B cell (primary cell): ENCODE measurements around the gene COLEC12. TPM values are rescaled to one million over a fixed set of nuclear protein-coding genes. Genes with fewer than 3 reads are reported as not detected.

Source experiments
- ATAC-seq: fragments of 200-7000 bp; cut with Tn5 transposase; one replicate; pipeline ENCODE4 v1.10.0; 2021; ENCODE audit warnings: low read depth, mild to moderate bottlenecking, moderate number of reproducible peaks, moderate library complexity
- CTCF ChIA-PET: fragments of 350-600 bp; sonication (Branson Sonifier 250); formaldehyde crosslinking; loops from one replicate; lab custom pipeline; 2021; ENCODE audit warnings: antibody characterized with exemption, inconsistent platforms; lab: Charles Lee
- POLR2A ChIA-PET: fragments of 350-600 bp; sonication (Branson Sonifier 250); formaldehyde crosslinking; loops from one replicate; lab custom pipeline; 2021; ENCODE audit warnings: antibody characterized with exemption; lab: Charles Lee
- DNase-seq: peaks from one replicate; pipeline ENCODE4 v3.0.0; 2013
- H2AFZ ChIP-seq: 2 replicates; pipeline ENCODE4 v1.6.1; 2012; ENCODE audit warnings: mild to moderate bottlenecking, low read depth, low read length; ENCODE audit not compliant: insufficient read depth, poor library complexity, severe bottlenecking
- H3K27ac ChIP-seq, 2 donors: 1 replicate in 1 of 2; 2 replicates in 1 of 2; pipeline ENCODE4 v1.5.1; 2012 to 2013; ENCODE audit warnings: low read length in 2 of 2, mild to moderate bottlenecking in 2 of 2, moderate library complexity in 1 of 2
- H3K27me3 ChIP-seq, 4 experiments: fragments of 200-600 bp in 1 of 4; sonication (generic) in 1 of 4; replicated peaks in 1 of 4; 1 replicate in 2 of 4; 2 replicates in 2 of 4; pipeline versions ENCODE4 v1.6.1 to v1.7.0; 2013 to 2016; ENCODE audit warnings: low read length in 3 of 4, mild to moderate bottlenecking in 2 of 4, mixed read lengths in 1 of 4, moderate library complexity in 1 of 4; ENCODE audit not compliant: insufficient read depth in 4 of 4, control insufficient read depth in 3 of 4; ENCODE audit errors: control extremely low read depth in 1 of 4
- H3K36me3 ChIP-seq, 2 experiments: replicated peaks in 1 of 2; 1 replicate in 1 of 2; 2 replicates in 1 of 2; pipeline versions ENCODE4 v1.6.1 to v1.7.1; 2013; ENCODE audit warnings: low read length in 1 of 2; ENCODE audit not compliant: insufficient read depth in 2 of 2, control insufficient read depth in 1 of 2; ENCODE audit errors: control extremely low read depth in 1 of 2, extremely low read depth in 1 of 2
- H3K4me1 ChIP-seq, 2 donors: fragments of 200-600 bp in 1 of 2; sonication (generic) in 1 of 2; 1 replicate in 1 of 2; 2 replicates in 1 of 2; pipeline versions ENCODE4 v1.5.1 to v1.6.1; 2013 to 2017; ENCODE audit warnings: low read length in 2 of 2; ENCODE audit not compliant: control insufficient read depth in 2 of 2, insufficient read depth in 2 of 2
- H3K4me2 ChIP-seq: replicated peaks from 2 replicates; pipeline ENCODE3; 2012; ENCODE audit warnings: mild to moderate bottlenecking, low read depth, low read length; ENCODE audit not compliant: poor library complexity, severe bottlenecking
- H3K4me3 ChIP-seq, 5 experiments: fragments of 200-600 bp in 1 of 5; sonication (generic) in 1 of 5; 1 replicate in 3 of 5; 2 replicates in 2 of 5; pipeline versions ENCODE4 v1.5.1 to v1.7.0; 2011 to 2016; ENCODE audit warnings: low read length in 4 of 5, mild to moderate bottlenecking in 4 of 5, low read depth in 2 of 5, control low read depth in 1 of 5, moderate library complexity in 1 of 5; ENCODE audit not compliant: insufficient read depth in 1 of 5; ENCODE audit errors: control extremely low read depth in 1 of 5, extremely low read depth in 1 of 5
- H3K79me2 ChIP-seq: fragments of 200-600 bp; sonication (generic); one replicate; pipeline ENCODE4 v1.6.0; 2016; ENCODE audit warnings: low read length; ENCODE audit not compliant: control insufficient read depth, insufficient read depth
- H3K9ac ChIP-seq: fragments of 200-600 bp; sonication (generic); 2 replicates; pipeline ENCODE4 v1.6.1; 2017; ENCODE audit warnings: mild to moderate bottlenecking, low read length, moderate library complexity
- H3K9me3 ChIP-seq, 3 donors: one replicate each; pipeline versions ENCODE4 v1.6.1 to v1.7.1; 2013; ENCODE audit warnings: low read length in 2 of 3; ENCODE audit not compliant: control insufficient read depth in 2 of 3, insufficient read depth in 1 of 3; ENCODE audit errors: control extremely low read depth in 1 of 3
- H4K20me1 ChIP-seq: 2 replicates; pipeline ENCODE4 v1.6.0; 2012; ENCODE audit warnings: mild to moderate bottlenecking, low read length; ENCODE audit not compliant: insufficient read depth, control insufficient read depth, poor library complexity, severe bottlenecking
- H3K27ac Mint-ChIP-seq: one replicate; pipeline ENCODE4 v1.8.0; 2021; ENCODE audit warnings: mixed read lengths
- H3K27me3 Mint-ChIP-seq: one replicate; pipeline ENCODE4 v1.8.0; 2021; ENCODE audit warnings: mixed read lengths
- H3K4me1 Mint-ChIP-seq: one replicate; pipeline ENCODE4 v1.8.0; 2021; ENCODE audit warnings: mixed read lengths
- H3K4me3 Mint-ChIP-seq: one replicate; pipeline ENCODE4 v1.8.0; 2021; ENCODE audit warnings: mixed read lengths
- H3K9me3 Mint-ChIP-seq: one replicate; pipeline ENCODE4 v1.8.0; 2022; ENCODE audit warnings: mixed read lengths; ENCODE audit not compliant: insufficient read depth
- EZH2 ChIP-seq: IDR thresholded peaks from 2 replicates; pipeline ENCODE4 v1.6.1; 2012; ENCODE audit warnings: borderline replicate concordance, low read depth, mild to moderate bottlenecking, moderate library complexity, low read length; ENCODE audit not compliant: insufficient read depth, poor library complexity, severe bottlenecking
- WGBS: methylation state at CpG from one replicate; pipeline ENCODE4 v1.1.5; 2013; ENCODE audit warnings: missing lambda C conversion rate; ENCODE audit not compliant: insufficient coverage; 5-methylcytosine and 5-hydroxymethylcytosine counted together
- intact Hi-C: fragments of 100-400 bp; cut with micrococcal nuclease; formaldehyde crosslinking; loops from one replicate; pipeline ENCODE4 v1.10.0; 2022
- polyA plus RNA-seq: library from polyadenylated mRNA; depleted of rRNA; stranded (reverse); fragments of >200 nt; gene quantifications from 2 replicates; pipeline ENCODE4 v1.2.3, GENCODE V29; 2012
- total RNA-seq, 2 donors: library from RNA; stranded (reverse); fragments of 120-200 nt in 1 of 2; gene quantifications; 1 replicate in 1 of 2; 2 replicates in 1 of 2; pipeline versions ENCODE4 v1.2.3 to v1.2.4, GENCODE V29; 2013 to 2022
- TF ChIP-seq, protein P1 (sequence below): fragments of 200-600 bp; IDR thresholded peaks from one replicate; pipeline ENCODE4 v1.8.0; 2022; ENCODE audit warnings: antibody characterized with exemption, mild to moderate bottlenecking

The COLEC12 gene
- total and polyA plus RNA-seq, 2 donors (not counting 1 experiment from before 2014, with no cell fraction given) = not detected

DNA sequence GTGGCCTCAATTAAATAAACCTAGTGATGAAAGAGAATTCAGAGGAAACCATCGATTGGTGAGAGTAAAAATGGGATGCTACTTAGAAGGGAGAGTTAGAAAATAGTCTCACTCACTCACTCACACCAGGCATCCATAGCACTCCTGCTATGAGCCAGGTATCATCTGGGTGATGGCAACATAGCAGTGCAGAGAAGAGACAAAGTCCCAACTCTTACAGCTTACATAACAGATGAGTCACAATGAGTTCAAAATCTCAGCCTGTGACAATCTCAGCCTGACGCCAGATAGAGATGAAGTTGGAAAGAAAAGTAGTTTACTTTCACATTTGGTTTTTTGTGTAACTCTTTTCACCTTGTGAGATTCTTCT is 177.3 kb downstream of the COLEC12 start:
- H3K4me3 Mint-ChIP-seq = no peak overlapping the region
- Histone ChIP-seq H3K4me2 (no peak overlapping the region), H4K20me1 (no peaks in the 10 kb centered on the region), H2AFZ (no peak overlapping the region), H3K79me2 (no peaks in the 10 kb centered on the region), H3K4me1 (no peaks in the 10 kb centered on the region), H3K9me3 (no peaks in the 10 kb centered on the region), H3K4me3 (no peak overlapping the region), H3K9ac (no peak overlapping the region), H3K27me3 (no peaks in the 10 kb centered on the region), H3K36me3 (no peaks in the 10 kb centered on the region), H3K27ac (no peak overlapping the region)
- ChIA-PET POLR2A (no interaction called here), CTCF (no interaction called here)
- TF ChIP-seq EZH2 = no peak
- TF ChIP-seq, protein P1, sequence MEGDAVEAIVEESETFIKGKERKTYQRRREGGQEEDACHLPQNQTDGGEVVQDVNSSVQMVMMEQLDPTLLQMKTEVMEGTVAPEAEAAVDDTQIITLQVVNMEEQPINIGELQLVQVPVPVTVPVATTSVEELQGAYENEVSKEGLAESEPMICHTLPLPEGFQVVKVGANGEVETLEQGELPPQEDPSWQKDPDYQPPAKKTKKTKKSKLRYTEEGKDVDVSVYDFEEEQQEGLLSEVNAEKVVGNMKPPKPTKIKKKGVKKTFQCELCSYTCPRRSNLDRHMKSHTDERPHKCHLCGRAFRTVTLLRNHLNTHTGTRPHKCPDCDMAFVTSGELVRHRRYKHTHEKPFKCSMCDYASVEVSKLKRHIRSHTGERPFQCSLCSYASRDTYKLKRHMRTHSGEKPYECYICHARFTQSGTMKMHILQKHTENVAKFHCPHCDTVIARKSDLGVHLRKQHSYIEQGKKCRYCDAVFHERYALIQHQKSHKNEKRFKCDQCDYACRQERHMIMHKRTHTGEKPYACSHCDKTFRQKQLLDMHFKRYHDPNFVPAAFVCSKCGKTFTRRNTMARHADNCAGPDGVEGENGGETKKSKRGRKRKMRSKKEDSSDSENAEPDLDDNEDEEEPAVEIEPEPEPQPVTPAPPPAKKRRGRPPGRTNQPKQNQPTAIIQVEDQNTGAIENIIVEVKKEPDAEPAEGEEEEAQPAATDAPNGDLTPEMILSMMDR = no peak
- no peaks in the 10 kb centered on the region for H3K9me3 Mint-ChIP-seq
- no CpG with 5 or more reads among the region's 2 CpGs for WGBS
- peaks cover 4% of the 10 kb centered on the region for H3K27me3 Mint-ChIP-seq
- DNase-seq (no peak), ATAC-seq (no peak)
- H3K27ac Mint-ChIP-seq = no peak overlapping the region
- intact Hi-C loops = no loop called here
- peaks cover 5% of the 10 kb centered on the region for H3K4me1 Mint-ChIP-seq

DNA sequence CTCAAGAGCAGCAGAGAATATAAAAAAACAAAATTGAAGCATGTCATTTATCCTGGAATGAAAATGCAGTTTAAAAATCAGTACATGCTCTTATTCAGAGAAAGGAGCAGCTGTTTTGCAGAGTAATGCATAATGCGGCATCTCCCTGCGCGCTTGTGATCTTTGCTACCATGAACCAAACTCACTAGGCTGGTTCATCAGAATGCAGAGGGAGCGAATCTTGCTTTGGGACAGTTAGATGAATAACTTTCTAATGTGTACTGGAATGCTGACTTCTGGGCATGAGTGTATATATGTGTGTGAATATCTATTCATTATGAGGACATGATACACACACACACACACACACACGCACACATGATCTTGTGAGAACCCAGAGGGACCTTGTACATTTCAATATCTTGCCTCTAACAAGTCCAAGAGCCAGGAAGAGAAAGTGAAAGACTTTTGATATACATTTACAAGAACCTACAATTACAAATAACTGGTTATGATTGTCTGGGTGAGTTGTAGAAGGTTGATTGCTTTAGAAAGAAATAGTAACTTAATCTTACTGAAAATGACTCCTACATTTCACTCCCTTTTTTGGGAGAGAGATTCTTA is 178.5 kb downstream of the COLEC12 start:
- CTCF ChIA-PET = no interaction called here

More for the DNA sequence above, 178.5 kb downstream of the COLEC12 start:
- no peak overlapping the region for H2AFZ ChIP-seq
- no peaks in the 10 kb centered on the region for H3K4me1 ChIP-seq
- no peaks in the 10 kb centered on the region for H3K36me3 ChIP-seq
- POLR2A ChIA-PET = no interaction called here
- no peaks in the 10 kb centered on the region for H3K27me3 ChIP-seq
- WGBS = no CpG with 5 or more reads among the region's 5 CpGs
- ATAC-seq = no peak
- TF ChIP-seq, protein P1 = no peak
- no peak for TF ChIP-seq EZH2
- H3K79me2 ChIP-seq = no peaks in the 10 kb centered on the region
- no peak overlapping the region for H3K4me2 ChIP-seq
- DNase-seq = no peak
- Mint-ChIP-seq H3K27me3 (peaks cover 4% of the 10 kb centered on the region), H3K9me3 (no peaks in the 10 kb centered on the region), H3K4me3 (no peak overlapping the region), H3K27ac (no peak overlapping the region), H3K4me1 (peaks cover 5% of the 10 kb centered on the region)
- no peaks in the 10 kb centered on the region for H4K20me1 ChIP-seq
- H3K27ac ChIP-seq = no peak overlapping the region
- intact Hi-C loops = no loop called here
- no peak overlapping the region for H3K4me3 ChIP-seq
- no peaks in the 10 kb centered on the region for H3K9me3 ChIP-seq
- H3K9ac ChIP-seq = no peak overlapping the region
